Measurements from ENCODE around the gene MBD5. TPM values are rescaled to one million over a fixed set of nuclear protein-coding genes. Genes with fewer than 3 reads are reported as not detected.

The MBD5 gene
- total and polyA plus RNA-seq, 2 of the 4 experiments (the other 2 are of a cell fraction), result 9.8 to 14.2 TPM

GRCh38 chr2:148479398-148479797, 458.5 kb downstream of the MBD5 start:
- dilution Hi-C loops (cut with HindIII; ENCODE audit: low sequenced_read_pairs, unreplicated experiment), result no loop called here
- CTCF ChIA-PET, result interaction anchor here (1.3 kb wide), 1 partner anchor 30 kb away, joined by 4 read pairs; no protein-coding TSS in a partner anchor
- TF ChIP-seq CEBPB (IDR thresholded peaks at IDR 0.05; ENCODE audit: low read depth, low read length), result no peak

More at GRCh38 chr2:148479398-148479797, 458.5 kb downstream of the MBD5 start:
- Histone ChIP-seq H4K20me1 (ENCODE audit: insufficient read depth, low read length) (no peaks in the 10 kb centered on the region), H3K18ac (ENCODE audit: low read depth, low read length) (no peak overlapping the region), H3K23ac (ENCODE audit: low read depth, low read length) (no peak overlapping the region), H2BK120ac (ENCODE audit: low read depth, low read length) (no peak overlapping the region), H3K27me3 (ENCODE audit: control insufficient read depth, insufficient read depth, low read length) (no peaks in the 10 kb centered on the region), H3K9me1 (ENCODE audit: insufficient read depth, low read length) (no peaks in the 10 kb centered on the region; the same call in 1 of the 2 replicates), H2BK5ac (ENCODE audit: low read depth, low read length, poor library complexity, severe bottlenecking) (no peak overlapping the region), H4K8ac (ENCODE audit: low read depth in 2 of 2, low read length in 2 of 2) (no peak overlapping the region), H2AFZ (replicated peaks; ENCODE audit: low read length, poor library complexity) (no peak overlapping the region), H3K4me2 (ENCODE audit: low read depth, low read length) (no peak overlapping the region), H2BK20ac (ENCODE audit: low read depth, low read length) (no peak overlapping the region), H3K79me1 (ENCODE audit: low read depth in 1 of 2, low read length in 2 of 2) (no peaks in the 10 kb centered on the region), H3K4me3 (ENCODE audit: insufficient read depth, low read depth, low read length) (no peak overlapping the region), H3K56ac (ENCODE audit: extremely low read depth, insufficient read depth, low read length) (no peak overlapping the region), H3K4ac (ENCODE audit: low read depth, low read length) (no peak overlapping the region), H3K27ac (ENCODE audit: insufficient read depth, low read length) (no peak overlapping the region), H2BK15ac (ENCODE audit: low read depth, low read length) (no peak overlapping the region), H3K9me3 (ENCODE audit: control insufficient read depth, insufficient read depth, low read length) (no peaks in the 10 kb centered on the region), H3K36me3 (ENCODE audit: control insufficient read depth, insufficient read depth, low read length) (no peaks in the 10 kb centered on the region), H3K9ac (ENCODE audit: low read depth, low read length) (no peak overlapping the region), H4K5ac (ENCODE audit: low read depth, low read length) (no peak overlapping the region), H4K91ac (ENCODE audit: insufficient read depth, low read depth, low read length) (no peak overlapping the region), H3K4me1 (ENCODE audit: control insufficient read depth, insufficient read depth, low read length) (no peaks in the 10 kb centered on the region), H2AK9ac (replicated peaks; ENCODE audit: low read depth, low read length, poor library complexity) (no peak overlapping the region), H3K14ac (replicated peaks; ENCODE audit: low read depth, low read length) (no peak overlapping the region), H2AK5ac (ENCODE audit: low read depth, low read length) (no peak overlapping the region)
- WGBS, 2 experiments (ENCODE audit: extremely low coverage in 2 of 2, insufficient read length in 1 of 2), result no CpG with 5 or more reads among the region's 3 CpGs
- POLR2A ChIA-PET (ENCODE audit: unreplicated experiment), result no interaction called here
- ATAC-seq (ENCODE audit: low read depth) (no peak), DNase-seq (no peak)
- BruUV-seq (replicated peaks), result no TSS peak
- intact Hi-C loops (cut with micrococcal nuclease), result no loop called here
- in situ Hi-C loops (cut with MboI; ENCODE audit: low sequenced_read_pairs), result no loop called here

All from IMR-90 (cell line).